Lower leg skin (tissue), 3 donors: ENCODE results near the gene GOLGA3.
"Not testable (repeated sequence)": the region's sequence is repeated elsewhere in the genome, so short reads cannot be mapped to it uniquely, and the experiment has no call there.

Experiments
- CTCF ChIP-seq, 3 donors: fragments of 450-650 bp; IDR thresholded peaks; one replicate each; pipeline ENCODE4 v1.5.1; 2016; ENCODE audit warnings: antibody characterized with exemption in 3 of 3, mild to moderate bottlenecking in 3 of 3, moderate library complexity in 2 of 3
- POLR2A ChIP-seq, 2 donors: fragments of 450-650 bp; IDR thresholded peaks; one replicate each; pipeline ENCODE4 v1.6.1; 2016 to 2017; ENCODE audit warnings: antibody characterized with exemption in 2 of 2, mild to moderate bottlenecking in 1 of 2, moderate library complexity in 1 of 2

GRCh38 chr12:132855211-132855610 lies 26.5 kb upstream of the GOLGA3 start:
- not testable (repeated sequence) for TF ChIP-seq CTCF, POLR2A (IDR thresholded peaks at IDR 0.05)
